Measurements from ENCODE around the gene TSPAN4. TPM values are rescaled to one million over a fixed set of nuclear protein-coding genes. Genes with fewer than 3 reads are reported as not detected.

The TSPAN4 gene
- total RNA-seq, 1 donor from 2014 or later, result 2.3 TPM

- Mint-ChIP-seq H3K4me1 (peaks cover 17% of the 10 kb centered on the region), H3K27me3 (no peaks in the 10 kb centered on the region), H3K27ac (no peak overlapping the region), H3K36me3 (ENCODE audit: low read depth) (peaks cover 51% of the 10 kb centered on the region), H3K9me3 (no peaks in the 10 kb centered on the region), H3K4me3 (no peak overlapping the region)
- intact Hi-C loops (cut with micrococcal nuclease), result no loop called here
- POLR2A ChIA-PET, result no interaction called here
- DNase-seq (no peak), ATAC-seq (ENCODE audit: low read depth) (no peak)
- no peak for TF ChIP-seq CTCF (IDR thresholded peaks at IDR 0.05)
- CTCF ChIA-PET, result no interaction called here
These were observed 61.7 kb downstream of the TSPAN4 start for GRCh38 chr11:904380-904779.

GRCh38 chr11:905952-906351, 63.3 kb downstream of the TSPAN4 start:
- ChIA-PET POLR2A (no interaction called here), CTCF (no interaction called here)
- Mint-ChIP-seq H3K4me3 (no peak overlapping the region), H3K27ac (no peak overlapping the region), H3K9me3 (no peaks in the 10 kb centered on the region), H3K36me3 (ENCODE audit: low read depth) (peaks cover 41% of the 10 kb centered on the region), H3K4me1 (peaks cover 27% of the 10 kb centered on the region), H3K27me3 (no peaks in the 10 kb centered on the region)
- DNase-seq (no peak), ATAC-seq (ENCODE audit: low read depth) (no peak)
- intact Hi-C loops (cut with micrococcal nuclease), result no loop called here
- no peak for TF ChIP-seq CTCF (IDR thresholded peaks at IDR 0.05)

GRCh38 chr11:907668-908067, 65.0 kb downstream of the TSPAN4 start:
- Mint-ChIP-seq H3K9me3 (no peaks in the 10 kb centered on the region), H3K27me3 (no peaks in the 10 kb centered on the region), H3K27ac (peak overlapping the region; percentile 59), H3K36me3 (ENCODE audit: low read depth) (peaks cover 24% of the 10 kb centered on the region), H3K4me1 (peaks cover 31% of the 10 kb centered on the region), H3K4me3 (no peak overlapping the region)
- ATAC-seq (ENCODE audit: low read depth) (no peak), DNase-seq (no peak)
- intact Hi-C loops (cut with micrococcal nuclease), result no loop called here
- no peak for TF ChIP-seq CTCF (IDR thresholded peaks at IDR 0.05)
- ChIA-PET CTCF (no interaction called here), POLR2A (no interaction called here)

GRCh38 chr11:908273-908672, 65.6 kb downstream of the TSPAN4 start:
- Mint-ChIP-seq H3K36me3 (ENCODE audit: low read depth) (peaks cover 18% of the 10 kb centered on the region), H3K4me3 (no peak overlapping the region)

GRCh38 chr11:909406-909805, 66.8 kb downstream of the TSPAN4 start:
- Mint-ChIP-seq H3K9me3 (no peaks in the 10 kb centered on the region), H3K4me3 (peak overlapping the region; percentile 90), H3K4me1 (peaks cover 31% of the 10 kb centered on the region), H3K36me3 (ENCODE audit: low read depth) (peaks cover 6% of the 10 kb centered on the region), H3K27ac (no peak overlapping the region), H3K27me3 (no peaks in the 10 kb centered on the region)
- intact Hi-C loops (cut with micrococcal nuclease), result no loop called here
- TF ChIP-seq CTCF (IDR thresholded peaks at IDR 0.05), result no peak
- DNase-seq (no peak), ATAC-seq (ENCODE audit: low read depth) (no peak)
- ChIA-PET CTCF (no interaction called here), POLR2A (interaction anchor here (0.6 to 2.7 kb wide), 4 partner anchors 16 to 80 kb away, joined by 4 to 12 read pairs (median 4); partner anchors contain the start of genes AP2A2 and TSPAN4)

More at GRCh38 chr11:908273-908672, 65.6 kb downstream of the TSPAN4 start:
- ChIA-PET POLR2A (no interaction called here), CTCF (no interaction called here)
- intact Hi-C loops (cut with micrococcal nuclease), result no loop called here
- no peak overlapping the region for H3K27ac Mint-ChIP-seq
- peaks cover 31% of the 10 kb centered on the region for H3K4me1 Mint-ChIP-seq
- H3K9me3 Mint-ChIP-seq, result no peaks in the 10 kb centered on the region
- DNase-seq, result no peak
- H3K27me3 Mint-ChIP-seq, result no peaks in the 10 kb centered on the region
- ATAC-seq (ENCODE audit: low read depth), result no peak
- no peak for TF ChIP-seq CTCF (IDR thresholded peaks at IDR 0.05)
